HG03571 (cell line): Measurements from ENCODE around the gene IFNA5.
A peak's percentile ranks its signal among the peaks of the same experiment; 100 is the strongest.

ENCODE experiments used
- ATAC-seq: cut with Tn5 transposase; IDR thresholded peaks from one replicate; pipeline ENCODE4 v1.9.1; 2021; ENCODE audit not compliant: unreplicated experiment

The IFNA5 gene

GRCh38 chr9:21305213-21305612, at the start of gene IFNA5:
Gene IFNA5, minus strand, starts transcription at chr9:21305313. Its CDS starts 57 bp downstream, at chr9:21305256.
- ATAC-seq: no peak

GRCh38 chr9:21350787-21351186, 45.7 kb upstream of the IFNA5 start, which contains the start of gene IFNA6:
Gene IFNA6, minus strand, starts transcription at chr9:21350887. Its CDS starts 0 bp downstream, at chr9:21350887.
- no peak for ATAC-seq

DNA sequence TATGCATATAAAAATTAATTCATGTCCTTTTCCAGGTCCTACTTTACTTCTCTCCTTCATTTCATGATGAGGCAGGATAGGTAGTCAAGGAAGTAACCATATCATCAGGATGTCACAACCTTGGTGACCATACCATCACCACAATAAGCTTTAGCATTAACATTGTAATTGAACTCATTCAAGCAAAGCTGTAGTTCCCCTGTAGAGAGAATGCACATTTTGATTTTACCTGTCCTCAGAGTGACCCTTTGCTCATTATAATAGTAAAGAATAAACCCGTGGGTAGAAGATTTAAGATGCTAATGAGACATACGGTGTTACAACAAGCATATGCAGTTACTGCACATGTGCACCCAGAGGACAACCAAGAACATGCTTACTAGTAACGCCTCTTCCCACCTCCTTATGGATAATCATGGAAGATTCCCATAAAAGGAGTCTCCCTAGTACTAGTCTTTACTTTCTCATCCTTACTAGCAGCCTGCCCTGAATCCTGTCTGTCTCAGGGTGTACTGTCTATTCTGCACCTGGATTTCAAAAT, 43.4 kb upstream of the IFNA5 start:
- no peak for ATAC-seq

DNA sequence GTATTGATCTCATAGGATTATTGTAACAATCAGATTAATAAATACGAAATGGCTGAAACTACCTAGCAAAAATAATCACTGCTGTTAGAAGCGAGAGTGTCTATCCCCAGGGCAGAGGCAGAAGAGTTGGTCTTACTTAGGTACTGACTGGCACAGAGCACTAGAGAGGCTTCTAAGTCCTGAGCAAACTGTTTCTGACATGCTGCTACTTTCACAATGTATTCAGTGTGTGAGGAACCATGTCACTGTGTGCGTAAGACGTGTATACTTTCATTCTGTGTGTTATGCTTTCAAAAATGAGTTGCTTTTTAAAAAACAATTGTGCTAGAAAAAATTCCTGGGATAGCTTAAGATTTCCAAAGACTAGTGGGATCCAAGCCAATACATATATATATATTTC, 35.6 kb upstream of the IFNA5 start:
- no peak for ATAC-seq

DNA sequence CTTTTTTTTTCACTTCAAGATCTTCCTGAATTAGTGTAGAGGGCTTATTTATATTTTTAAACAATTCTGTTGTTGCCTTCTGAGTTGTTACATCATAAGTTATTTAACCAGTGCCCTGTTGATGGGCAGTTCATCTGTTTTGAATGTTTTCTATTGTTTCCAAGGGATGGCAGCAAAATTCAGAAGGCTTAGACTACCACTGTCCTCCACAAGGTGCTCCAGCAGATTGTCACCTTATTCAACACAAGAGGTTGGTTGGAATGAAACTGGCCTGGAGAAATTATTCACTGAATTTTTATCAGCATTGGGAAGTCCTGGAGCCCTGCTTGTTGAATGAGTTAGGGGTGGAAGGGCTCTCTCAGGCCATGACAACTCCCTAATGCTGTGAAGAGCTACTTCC, 31.3 kb upstream of the IFNA5 start:
- ATAC-seq: no peak

DNA sequence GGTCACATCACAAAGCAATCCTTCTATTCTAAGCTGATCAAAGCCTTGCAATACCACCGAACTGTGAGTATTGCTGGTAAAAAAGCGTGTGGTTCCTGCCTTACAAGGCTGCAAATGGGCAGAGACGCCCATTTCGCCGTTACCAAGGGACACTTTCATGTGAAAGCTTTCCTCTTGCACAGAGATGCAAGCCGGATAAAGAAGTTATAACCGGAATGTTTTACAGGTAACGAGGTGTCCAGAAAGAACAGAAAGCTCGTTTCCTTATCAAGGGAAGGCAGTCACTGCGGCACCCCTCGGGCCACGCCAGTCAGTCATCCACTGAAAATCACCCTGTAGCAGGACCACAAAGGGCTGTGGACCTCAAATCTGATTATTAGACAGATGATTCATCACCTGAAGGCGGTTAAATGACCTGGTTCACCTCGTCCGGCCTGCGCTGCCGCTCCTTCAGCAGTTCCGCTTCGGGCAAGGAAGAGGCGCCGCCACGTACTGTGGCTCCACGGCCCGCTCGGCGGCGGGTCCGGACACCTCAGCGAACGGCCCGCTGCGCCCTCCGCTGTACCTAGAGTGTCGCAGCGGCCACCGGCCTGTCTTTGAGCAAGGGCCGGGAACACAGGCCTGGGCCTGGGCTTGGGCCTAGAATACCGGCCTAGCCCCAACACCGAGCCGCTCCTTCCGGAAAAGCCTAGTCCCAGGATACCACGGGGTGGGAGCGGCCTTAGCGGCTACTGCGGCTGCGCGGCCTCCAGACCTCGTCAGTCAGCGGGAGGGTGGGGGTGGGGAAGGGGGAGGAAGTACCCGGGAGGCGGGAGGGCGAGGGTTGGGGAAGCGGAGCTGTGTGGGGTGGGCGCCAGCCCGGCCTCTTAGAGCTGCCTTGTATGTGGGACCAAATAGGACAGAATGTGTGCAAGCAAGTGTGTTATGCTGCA, 29.9 kb upstream of the IFNA5 start, which contains the start of gene KLHL9:
TSS of gene KLHL9 (minus strand) at position 704 of the 932 bp plus-strand sequence. CDS start at position 159, 545 bp downstream.
- ATAC-seq: peak; percentile 84

DNA sequence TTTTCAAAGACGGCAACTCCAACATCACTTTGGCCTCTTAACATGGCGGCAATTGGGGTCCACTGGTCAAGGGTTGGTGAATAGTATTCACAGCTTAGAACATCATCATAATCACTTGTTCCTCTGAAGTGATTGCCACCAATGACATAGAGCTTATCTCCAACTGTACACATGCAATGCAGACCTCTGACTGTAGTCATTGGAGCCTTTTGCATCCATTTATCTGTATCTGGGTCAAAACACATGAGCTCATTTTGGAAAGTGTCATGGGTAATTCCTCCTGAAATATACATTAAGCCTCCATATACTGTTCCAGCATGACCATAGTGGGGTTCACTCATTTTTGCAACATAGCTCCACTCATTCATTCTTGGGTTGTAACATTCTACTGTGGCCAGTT, 28.1 kb upstream of the IFNA5 start:
- no peak for ATAC-seq

- ATAC-seq: no peak
These were observed 26.7 kb upstream of the IFNA5 start for GRCh38 chr9:21331676-21332402.

DNA sequence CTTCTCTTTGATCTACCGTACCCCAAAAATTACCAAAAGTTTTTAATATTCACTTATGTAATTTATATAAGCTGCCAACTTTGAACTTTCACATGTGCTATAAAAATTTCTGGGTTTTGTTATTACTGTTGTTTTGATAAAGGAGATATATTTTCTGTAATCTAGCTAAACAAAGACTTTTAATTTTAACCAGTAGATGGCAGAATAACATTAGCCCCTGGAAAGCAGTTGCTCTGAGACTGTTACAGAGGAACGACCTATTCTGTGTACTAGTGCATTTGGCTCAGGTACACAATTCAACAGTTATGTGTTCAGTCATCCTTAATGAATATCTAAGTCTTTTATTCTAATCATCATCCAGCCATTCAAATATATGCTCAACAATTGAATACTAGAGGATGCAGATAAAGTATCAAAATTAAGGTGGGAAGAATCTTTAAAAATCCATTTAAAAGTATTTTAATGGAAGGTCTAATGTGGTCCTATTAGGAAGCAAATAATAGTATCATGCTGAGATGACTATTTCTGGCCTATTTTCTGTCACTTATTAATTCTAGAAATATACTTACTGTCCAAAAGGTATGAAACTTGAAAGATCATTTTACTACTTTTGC, 21.5 kb upstream of the IFNA5 start:
- ATAC-seq: peak; percentile 63

DNA sequence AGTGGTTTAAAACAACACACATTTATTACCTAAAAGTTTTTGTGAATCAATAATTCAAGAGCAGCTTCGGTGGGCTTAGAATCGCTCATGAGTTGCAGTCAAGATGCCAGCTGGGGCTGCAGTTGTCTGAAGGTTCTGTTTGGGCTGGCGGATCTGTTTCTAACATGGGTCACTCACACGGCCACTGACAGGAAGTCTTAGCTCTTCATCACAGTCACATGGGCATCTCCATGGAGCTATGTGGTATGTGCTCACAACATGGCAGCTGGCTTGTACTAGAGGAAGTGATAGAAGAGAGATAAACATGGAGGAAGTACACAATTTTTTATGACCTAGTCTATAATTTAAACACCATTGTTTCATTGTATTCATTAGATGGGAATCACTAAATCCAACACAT, 18.9 kb upstream of the IFNA5 start:
- ATAC-seq: no peak

DNA sequence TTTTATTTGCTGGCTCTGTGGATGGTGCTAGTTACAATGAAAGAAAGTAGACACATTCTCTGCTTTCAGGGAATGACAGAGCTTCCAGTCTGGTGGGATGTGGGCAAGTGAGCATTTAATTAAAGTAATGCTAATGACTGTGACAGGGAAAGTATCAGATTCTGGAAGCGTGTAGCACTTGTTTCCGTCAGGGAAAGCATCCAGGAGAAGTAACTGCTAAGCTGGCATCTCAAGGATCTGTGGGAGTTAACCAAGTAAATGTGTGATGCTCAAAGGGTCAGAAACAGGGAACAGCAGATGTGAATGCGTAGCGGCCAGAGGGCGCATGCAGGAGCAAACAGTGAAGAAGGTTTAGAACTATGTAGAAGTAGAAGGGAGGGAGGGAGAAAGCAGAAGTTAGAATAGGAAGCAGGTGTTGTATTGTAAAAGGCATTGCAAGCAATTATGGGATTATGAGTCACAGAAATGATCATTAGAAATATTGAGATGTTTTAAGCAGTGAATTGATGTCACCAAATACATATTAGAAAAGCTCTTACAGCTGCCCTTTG, 17.9 kb upstream of the IFNA5 start:
- no peak for ATAC-seq

GRCh38 chr9:21320465-21320864, 15.4 kb upstream of the IFNA5 start:
- no peak for ATAC-seq

DNA sequence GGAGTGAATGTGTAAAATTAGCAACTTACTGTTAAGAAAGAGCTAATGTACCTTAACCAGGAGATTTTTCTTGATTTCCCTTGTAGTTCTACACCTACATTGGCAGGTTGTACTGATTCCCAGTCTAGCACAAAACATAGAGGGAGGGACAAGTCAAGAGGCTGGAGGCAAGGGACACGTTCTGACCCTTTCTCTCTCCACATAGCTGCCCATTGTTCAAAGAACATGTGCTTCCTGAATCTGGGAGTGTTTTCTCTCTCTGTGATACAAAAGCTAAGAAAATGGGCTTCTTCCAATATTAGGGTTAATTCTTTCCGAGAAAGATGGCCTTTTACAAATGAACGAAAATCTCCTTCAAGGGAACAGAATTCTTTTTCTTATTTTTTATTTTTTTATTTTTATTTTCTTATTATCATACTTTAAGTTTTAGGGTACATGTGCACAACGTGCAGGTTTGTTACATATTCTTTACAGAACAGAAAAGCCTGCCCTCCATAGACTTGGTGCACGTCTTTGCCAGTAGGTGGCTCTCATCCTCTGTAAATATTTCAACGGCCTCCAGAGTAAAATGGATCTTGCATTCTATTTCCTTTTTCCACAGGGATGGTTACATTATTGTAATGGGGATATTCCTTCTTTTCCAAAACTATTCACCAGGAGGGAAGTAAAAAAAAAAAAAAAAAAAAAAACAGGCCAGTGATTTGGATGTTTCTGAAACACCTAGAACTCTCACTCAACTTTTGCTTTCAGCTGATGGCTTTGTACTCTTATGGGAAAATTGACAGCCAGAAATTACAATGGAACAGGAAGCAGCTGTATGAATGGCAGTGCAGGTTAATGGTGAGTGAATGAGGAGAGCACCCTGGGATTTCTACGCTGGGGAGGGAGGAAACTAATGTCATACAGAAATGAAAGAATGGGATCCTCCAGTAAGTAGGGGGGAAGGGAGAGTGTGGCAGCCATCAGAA, 13.1 kb upstream of the IFNA5 start:
- no peak for ATAC-seq

GRCh38 chr9:21316860-21317259, 11.7 kb upstream of the IFNA5 start:
- ATAC-seq: no peak

DNA sequence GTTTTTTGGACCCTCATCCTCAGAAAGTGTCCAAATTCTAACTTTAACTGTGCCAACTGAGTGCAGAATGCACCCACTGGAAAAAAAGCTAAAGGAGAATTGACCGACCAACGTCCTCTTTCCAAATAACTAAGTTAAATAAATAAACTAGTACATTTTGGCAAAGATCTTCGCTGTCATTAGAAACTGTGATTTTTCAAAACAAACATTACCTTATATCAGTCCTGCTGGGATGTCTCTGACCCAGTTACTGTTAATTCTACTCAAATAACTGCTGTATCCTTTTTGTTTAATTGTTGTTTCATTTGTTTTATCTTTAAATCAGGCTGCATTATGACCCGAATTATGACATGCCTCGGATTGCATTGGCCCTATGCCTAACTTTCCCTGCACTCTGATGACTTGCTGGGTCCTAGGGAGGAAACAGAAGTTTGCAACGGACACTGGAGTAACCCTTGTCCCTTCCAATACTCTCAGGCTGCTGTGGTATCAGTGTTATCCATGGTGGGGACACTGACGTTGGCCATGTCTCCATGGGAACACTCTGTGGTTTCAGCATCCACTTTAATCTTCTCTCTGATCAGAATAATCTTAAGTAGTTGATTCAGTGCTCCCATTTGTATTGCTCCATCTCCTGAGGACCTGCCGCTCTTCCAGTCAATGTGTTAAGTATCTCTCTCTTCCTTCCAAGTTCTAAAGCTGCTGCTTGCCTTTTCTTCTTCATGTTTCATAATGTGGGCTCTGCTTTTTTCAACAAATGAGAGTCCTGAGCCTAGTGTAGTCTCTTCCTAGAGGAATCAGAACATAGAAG, 11.1 kb upstream of the IFNA5 start:
- ATAC-seq: no peak

DNA sequence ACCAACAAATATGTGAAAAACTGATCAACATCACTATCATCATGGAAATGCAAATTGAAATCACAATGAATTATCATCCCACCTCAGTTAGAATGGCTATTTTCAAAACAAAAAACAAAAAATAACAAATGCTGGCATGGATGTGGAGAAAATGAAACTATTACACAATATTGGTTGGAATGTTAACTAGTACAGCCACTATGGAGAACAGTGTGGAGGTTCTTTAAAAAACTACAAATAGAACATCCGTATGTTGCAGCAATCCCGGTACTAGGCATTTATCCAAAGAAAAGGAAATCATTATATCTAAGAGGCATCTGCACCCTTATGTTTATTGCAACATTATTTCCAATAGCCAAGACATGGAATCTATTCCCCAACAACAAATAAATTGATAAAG, 9.0 kb upstream of the IFNA5 start:
- ATAC-seq: no peak

GRCh38 chr9:21311889-21312288, 6.8 kb upstream of the IFNA5 start:
- no peak for ATAC-seq

DNA sequence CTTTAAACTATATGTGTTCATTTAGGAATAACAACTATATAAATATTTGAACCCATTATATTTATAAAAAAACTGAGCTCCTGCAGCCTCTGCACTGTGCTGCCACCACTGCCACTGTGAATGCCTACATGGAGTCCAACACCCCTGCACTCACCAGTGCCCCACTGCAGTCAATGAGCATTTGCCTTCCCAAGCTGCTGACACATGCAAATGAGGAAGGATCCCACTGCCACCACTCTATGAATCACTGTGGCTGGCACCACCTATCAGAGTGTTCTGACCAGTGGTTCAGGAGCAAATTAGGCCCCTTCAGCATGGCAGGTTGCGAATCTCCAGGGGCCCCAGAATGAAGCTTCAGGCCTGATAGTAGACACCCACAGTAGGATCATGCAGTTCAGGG, 9.1 kb downstream of the IFNA5 start:
- no peak for ATAC-seq
